ENCODE results near the gene MBD3L4. TPM values are rescaled to one million over a fixed set of nuclear protein-coding genes. Genes with fewer than 3 reads are reported as not detected.
"Not testable (repeated sequence)": the region's sequence is repeated elsewhere in the genome, so short reads cannot be mapped to it uniquely, and the experiment has no call there.

MBD3L4 gene
- total and polyA plus RNA-seq, 2 of the 13 experiments (the other 11 are each of a cell fraction or from before 2014, with no cell fraction given): not detected

DNA sequence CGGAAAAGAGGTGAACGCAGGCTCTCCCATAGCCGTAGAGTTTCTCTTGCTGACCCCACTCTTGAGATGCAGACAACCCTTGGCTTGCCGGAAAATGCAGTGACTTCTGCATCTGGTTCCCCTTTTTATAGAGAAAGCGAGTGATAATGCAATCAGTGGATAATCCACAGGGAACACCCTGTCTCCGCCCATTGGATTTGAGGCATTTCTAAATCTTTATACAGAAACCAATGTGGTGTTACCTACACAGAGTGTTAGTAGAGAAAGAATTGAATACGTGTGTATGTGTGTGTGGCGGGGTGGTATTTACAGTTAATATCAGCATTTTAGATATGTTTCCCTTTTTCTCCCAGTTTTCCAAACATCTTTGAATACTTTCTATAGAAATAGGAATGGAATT, 18.6 kb upstream of the MBD3L4 start, which contains the start of gene MBD3L3:
Gene MBD3L3, minus strand, starts transcription at position 101 of the 400 bp plus-strand sequence. Its CDS starts 71 bp downstream, at position 30.
- WGBS (ENCODE audit: low lambda C conversion rate): 17% methylated on average over 1 of the region's 8 CpGs
- H3K9me3 ChIP-seq (ENCODE audit: low read length); in situ Hi-C loops (cut with HindIII; ENCODE audit: extremely low pct_ligation_motif_present, low pct_unique_long_range_greater_than_20kb); H4K20me1 ChIP-seq (ENCODE audit: insufficient read depth, low read length); DNase-seq (ENCODE audit: low spot score); H3K4me2 ChIP-seq (ENCODE audit: low read depth, low read length); H3K27ac ChIP-seq (ENCODE audit: extremely low read length, insufficient read depth, low read length); ATAC-seq; POLR2A ChIA-PET; FAIRE-seq; intact Hi-C loops (cut with micrococcal nuclease; ENCODE audit: unreplicated experiment); H3K27me3 ChIP-seq (ENCODE audit: control insufficient read depth in 1 of 2, insufficient read depth in 2 of 2, low read length in 2 of 2); H2AFZ ChIP-seq (ENCODE audit: low read length); H3K9ac ChIP-seq (ENCODE audit: insufficient read depth, low read depth, low read length); H3K4me1 ChIP-seq (ENCODE audit: insufficient read depth, low read length); CTCF ChIA-PET (ENCODE audit: low intra/inter-chr PET ratio, low total read pairs); BruUV-seq (replicated peaks); H3K4me3 ChIP-seq (replicated peaks in 1 of 3; ENCODE audit: insufficient read depth in 1 of 3, low read depth in 2 of 3, low read length in 3 of 3); H3K79me2 ChIP-seq (ENCODE audit: insufficient read depth, low read length); H3K36me3 ChIP-seq (replicated peaks in 1 of 2; ENCODE audit: control insufficient read depth in 1 of 2, insufficient read depth in 2 of 2, low read length in 2 of 2): not testable (repeated sequence)

DNA sequence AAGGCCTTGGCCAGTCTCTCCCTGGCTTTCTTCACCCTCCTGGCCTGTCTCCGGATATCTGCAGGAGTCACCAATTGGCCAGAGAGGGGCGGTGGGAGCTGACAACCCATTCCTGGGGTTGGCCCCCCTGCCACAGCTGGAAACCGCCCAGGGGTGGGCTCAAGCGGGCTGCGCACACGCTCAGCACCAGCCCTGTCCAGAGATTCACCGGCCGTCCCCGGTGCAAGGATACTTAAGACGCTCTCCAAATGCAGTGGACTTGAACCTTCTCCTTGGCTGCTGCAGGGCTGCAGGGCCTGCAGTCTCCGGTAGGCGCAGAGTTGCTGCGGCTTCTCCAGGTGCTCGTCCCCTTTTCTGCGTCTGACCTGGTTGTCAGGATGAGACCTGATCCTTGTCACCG, 16.4 kb upstream of the MBD3L4 start:
- H3K36me3 ChIP-seq (replicated peaks in 1 of 2; ENCODE audit: control insufficient read depth in 1 of 2, insufficient read depth in 2 of 2, low read length in 2 of 2); H3K4me2 ChIP-seq (ENCODE audit: low read depth, low read length); DNase-seq (ENCODE audit: low spot score); intact Hi-C loops (cut with micrococcal nuclease; ENCODE audit: unreplicated experiment); ATAC-seq; H2AFZ ChIP-seq (ENCODE audit: low read length); FAIRE-seq; H3K79me2 ChIP-seq (ENCODE audit: insufficient read depth, low read length); H3K27me3 ChIP-seq (ENCODE audit: control insufficient read depth in 1 of 2, insufficient read depth in 2 of 2, low read length in 2 of 2); CTCF ChIA-PET (ENCODE audit: low intra/inter-chr PET ratio, low total read pairs); H3K9me3 ChIP-seq (ENCODE audit: low read length); BruUV-seq (replicated peaks); H3K27ac ChIP-seq (ENCODE audit: extremely low read length, insufficient read depth, low read length); POLR2A ChIA-PET; H4K20me1 ChIP-seq (ENCODE audit: insufficient read depth, low read length); H3K9ac ChIP-seq (ENCODE audit: insufficient read depth, low read depth, low read length); H3K4me3 ChIP-seq (replicated peaks in 1 of 3; ENCODE audit: insufficient read depth in 1 of 3, low read depth in 2 of 3, low read length in 3 of 3); H3K4me1 ChIP-seq (ENCODE audit: insufficient read depth, low read length); in situ Hi-C loops (cut with HindIII; ENCODE audit: extremely low pct_ligation_motif_present, low pct_unique_long_range_greater_than_20kb): not testable (repeated sequence)
- WGBS (ENCODE audit: low lambda C conversion rate): 77% methylated on average over 7 of the region's 16 CpGs

DNA sequence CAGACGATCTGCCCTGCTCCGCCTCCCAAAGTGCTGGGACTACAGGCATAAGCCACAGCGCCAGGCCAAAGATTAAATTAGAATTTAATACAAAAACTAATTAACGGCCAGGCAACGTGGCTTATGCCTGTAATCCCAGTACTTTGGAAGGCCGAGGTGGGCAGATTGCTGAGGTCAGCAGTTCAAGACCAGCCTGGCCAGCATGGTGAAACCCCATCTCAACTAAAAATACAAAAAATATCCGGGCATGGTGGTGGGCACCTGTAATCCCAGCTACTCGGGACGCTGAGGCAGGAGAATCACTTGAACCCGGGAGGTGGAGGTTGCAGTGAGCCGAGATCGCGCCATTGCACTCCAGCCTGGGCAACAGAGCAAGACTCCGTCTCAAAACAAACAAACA, 15.7 kb upstream of the MBD3L4 start:
- H3K79me2 ChIP-seq (ENCODE audit: insufficient read depth, low read length); intact Hi-C loops (cut with micrococcal nuclease; ENCODE audit: unreplicated experiment); H3K9me3 ChIP-seq (ENCODE audit: low read length); H3K27me3 ChIP-seq (ENCODE audit: control insufficient read depth in 1 of 2, insufficient read depth in 2 of 2, low read length in 2 of 2); ATAC-seq; H4K20me1 ChIP-seq (ENCODE audit: insufficient read depth, low read length); POLR2A ChIA-PET; H3K4me2 ChIP-seq (ENCODE audit: low read depth, low read length); H3K4me3 ChIP-seq (replicated peaks in 1 of 3; ENCODE audit: insufficient read depth in 1 of 3, low read depth in 2 of 3, low read length in 3 of 3); H3K27ac ChIP-seq (ENCODE audit: extremely low read length, insufficient read depth, low read length); CTCF ChIA-PET (ENCODE audit: low intra/inter-chr PET ratio, low total read pairs); H3K4me1 ChIP-seq (ENCODE audit: insufficient read depth, low read length); in situ Hi-C loops (cut with HindIII; ENCODE audit: extremely low pct_ligation_motif_present, low pct_unique_long_range_greater_than_20kb); H2AFZ ChIP-seq (ENCODE audit: low read length); H3K9ac ChIP-seq (ENCODE audit: insufficient read depth, low read depth, low read length); H3K36me3 ChIP-seq (replicated peaks in 1 of 2; ENCODE audit: control insufficient read depth in 1 of 2, insufficient read depth in 2 of 2, low read length in 2 of 2); FAIRE-seq; BruUV-seq (replicated peaks); DNase-seq (ENCODE audit: low spot score): not testable (repeated sequence)
- WGBS (ENCODE audit: low lambda C conversion rate): 68% methylated on average over 12 of the region's 14 CpGs
- peak in 1 of 2 experiments; percentile 51; a peak in 2 of 4 replicates for TF ChIP-seq MAFK (conservative IDR thresholded peaks at IDR 0.05 in 1 of 2, IDR thresholded peaks at IDR 0.05 in 1 of 2; ENCODE audit: low read length in 2 of 2)

DNA sequence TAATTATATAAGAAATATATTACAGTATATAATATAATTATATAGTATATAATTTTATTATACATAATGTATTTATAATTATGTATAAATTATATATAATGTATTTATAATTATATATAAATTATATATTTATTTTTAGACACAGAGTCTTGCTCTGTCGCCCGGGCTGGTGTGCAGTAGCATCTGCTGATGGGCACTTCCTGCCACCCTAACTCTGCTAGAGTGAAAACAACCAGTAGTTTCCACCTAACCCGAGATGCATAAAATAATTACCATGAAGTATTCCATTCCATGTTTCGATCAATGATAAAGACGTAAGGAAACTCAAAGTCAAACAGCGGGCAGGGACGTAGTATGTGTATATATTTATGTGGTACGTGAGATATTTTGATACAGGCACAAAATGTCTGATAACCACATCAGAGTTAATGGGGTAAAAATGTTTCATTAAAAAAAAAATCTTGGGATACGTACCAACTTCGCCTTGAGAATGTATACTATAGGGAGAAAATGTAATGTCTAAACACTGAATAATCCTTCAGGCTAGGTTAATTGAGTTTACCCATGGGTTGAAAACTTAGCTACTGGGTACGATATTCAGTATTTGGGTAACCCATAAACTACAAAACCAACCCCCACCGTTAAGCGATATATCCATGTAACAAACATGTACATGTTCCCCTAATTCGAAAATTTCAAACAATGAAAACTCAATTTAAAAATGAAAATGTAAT, 14.8 kb upstream of the MBD3L4 start:
- WGBS (ENCODE audit: low lambda C conversion rate): 76% methylated on average over 14 of the region's 14 CpGs
- intact Hi-C loops (cut with micrococcal nuclease; ENCODE audit: unreplicated experiment); ATAC-seq; FAIRE-seq; H3K9ac ChIP-seq (ENCODE audit: insufficient read depth, low read depth, low read length); H3K4me2 ChIP-seq (ENCODE audit: low read depth, low read length); CTCF ChIA-PET (ENCODE audit: low intra/inter-chr PET ratio, low total read pairs); in situ Hi-C loops (cut with HindIII; ENCODE audit: extremely low pct_ligation_motif_present, low pct_unique_long_range_greater_than_20kb); H3K79me2 ChIP-seq (ENCODE audit: insufficient read depth, low read length); H3K27ac ChIP-seq (ENCODE audit: extremely low read length, insufficient read depth, low read length); DNase-seq (ENCODE audit: low spot score); H3K9me3 ChIP-seq (ENCODE audit: low read length); H3K36me3 ChIP-seq (replicated peaks in 1 of 2; ENCODE audit: control insufficient read depth in 1 of 2, insufficient read depth in 2 of 2, low read length in 2 of 2); BruUV-seq (replicated peaks); H4K20me1 ChIP-seq (ENCODE audit: insufficient read depth, low read length); H3K4me1 ChIP-seq (ENCODE audit: insufficient read depth, low read length); H2AFZ ChIP-seq (ENCODE audit: low read length); H3K4me3 ChIP-seq (replicated peaks in 1 of 3; ENCODE audit: insufficient read depth in 1 of 3, low read depth in 2 of 3, low read length in 3 of 3); POLR2A ChIA-PET; H3K27me3 ChIP-seq (ENCODE audit: control insufficient read depth in 1 of 2, insufficient read depth in 2 of 2, low read length in 2 of 2): not testable (repeated sequence)
